Measurements from ENCODE around the gene IDI1.
"Not testable (repeated sequence)": the region's sequence is repeated elsewhere in the genome, so short reads cannot be mapped to it uniquely, and the experiment has no call there.

The IDI1 gene

GRCh38 chr10:1070919-1071318, 22.0 kb upstream of the IDI1 start:
- H3K4me3 ChIP-seq (replicated peaks; ENCODE audit: low read depth, low read length), result no peak overlapping the region
- no peaks in the 10 kb centered on the region for H3K27me3 ChIP-seq (replicated peaks; ENCODE audit: control insufficient read depth, insufficient read depth, low read length)
- TF ChIP-seq, protein P1, sequence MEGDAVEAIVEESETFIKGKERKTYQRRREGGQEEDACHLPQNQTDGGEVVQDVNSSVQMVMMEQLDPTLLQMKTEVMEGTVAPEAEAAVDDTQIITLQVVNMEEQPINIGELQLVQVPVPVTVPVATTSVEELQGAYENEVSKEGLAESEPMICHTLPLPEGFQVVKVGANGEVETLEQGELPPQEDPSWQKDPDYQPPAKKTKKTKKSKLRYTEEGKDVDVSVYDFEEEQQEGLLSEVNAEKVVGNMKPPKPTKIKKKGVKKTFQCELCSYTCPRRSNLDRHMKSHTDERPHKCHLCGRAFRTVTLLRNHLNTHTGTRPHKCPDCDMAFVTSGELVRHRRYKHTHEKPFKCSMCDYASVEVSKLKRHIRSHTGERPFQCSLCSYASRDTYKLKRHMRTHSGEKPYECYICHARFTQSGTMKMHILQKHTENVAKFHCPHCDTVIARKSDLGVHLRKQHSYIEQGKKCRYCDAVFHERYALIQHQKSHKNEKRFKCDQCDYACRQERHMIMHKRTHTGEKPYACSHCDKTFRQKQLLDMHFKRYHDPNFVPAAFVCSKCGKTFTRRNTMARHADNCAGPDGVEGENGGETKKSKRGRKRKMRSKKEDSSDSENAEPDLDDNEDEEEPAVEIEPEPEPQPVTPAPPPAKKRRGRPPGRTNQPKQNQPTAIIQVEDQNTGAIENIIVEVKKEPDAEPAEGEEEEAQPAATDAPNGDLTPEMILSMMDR (IDR thresholded peaks at IDR 0.05; ENCODE audit: insufficient read depth, low read length, poor library complexity, severe bottlenecking), result no peak
- H3K36me3 ChIP-seq (ENCODE audit: control insufficient read depth, insufficient read depth, low read length), result peaks cover 3% of the 10 kb centered on the region
- DNase-seq (ENCODE audit: extremely low read depth, insufficient read length), result no peak

GRCh38 chr10:1068380-1069361, 19.8 kb upstream of the IDI1 start:
- TF ChIP-seq, protein P1 (IDR thresholded peaks at IDR 0.05; ENCODE audit: insufficient read depth, low read length, poor library complexity, severe bottlenecking), result no peak
- H3K36me3 ChIP-seq (ENCODE audit: control insufficient read depth, insufficient read depth, low read length), result peaks cover 2% of the 10 kb centered on the region
- DNase-seq (ENCODE audit: extremely low read depth, insufficient read length), result no peak
- H3K27me3 ChIP-seq (replicated peaks; ENCODE audit: control insufficient read depth, insufficient read depth, low read length), result no peaks in the 10 kb centered on the region
- H3K4me3 ChIP-seq (replicated peaks; ENCODE audit: low read depth, low read length), result no peak overlapping the region

- H3K27me3 ChIP-seq (replicated peaks; ENCODE audit: control insufficient read depth, insufficient read depth, low read length); DNase-seq (ENCODE audit: extremely low read depth, insufficient read length): not testable (repeated sequence)
Measured at GRCh38 chr10:1066734-1067133, 17.8 kb upstream of the IDI1 start.

GRCh38 chr10:1064964-1065247, 16.0 kb upstream of the IDI1 start:
- DNase-seq (ENCODE audit: extremely low read depth, insufficient read length), result no peak
- H3K27me3 ChIP-seq (replicated peaks; ENCODE audit: control insufficient read depth, insufficient read depth, low read length), result no peaks in the 10 kb centered on the region
- TF ChIP-seq, protein P1 (IDR thresholded peaks at IDR 0.05; ENCODE audit: insufficient read depth, low read length, poor library complexity, severe bottlenecking), result no peak
- no peak overlapping the region for H3K4me3 ChIP-seq (replicated peaks; ENCODE audit: low read depth, low read length)
- H3K36me3 ChIP-seq (ENCODE audit: control insufficient read depth, insufficient read depth, low read length), result peaks cover 3% of the 10 kb centered on the region

More at GRCh38 chr10:1066734-1067133, 17.8 kb upstream of the IDI1 start:
- H3K4me3 ChIP-seq (replicated peaks; ENCODE audit: low read depth, low read length); H3K36me3 ChIP-seq (ENCODE audit: control insufficient read depth, insufficient read depth, low read length): not testable (repeated sequence)

DNA sequence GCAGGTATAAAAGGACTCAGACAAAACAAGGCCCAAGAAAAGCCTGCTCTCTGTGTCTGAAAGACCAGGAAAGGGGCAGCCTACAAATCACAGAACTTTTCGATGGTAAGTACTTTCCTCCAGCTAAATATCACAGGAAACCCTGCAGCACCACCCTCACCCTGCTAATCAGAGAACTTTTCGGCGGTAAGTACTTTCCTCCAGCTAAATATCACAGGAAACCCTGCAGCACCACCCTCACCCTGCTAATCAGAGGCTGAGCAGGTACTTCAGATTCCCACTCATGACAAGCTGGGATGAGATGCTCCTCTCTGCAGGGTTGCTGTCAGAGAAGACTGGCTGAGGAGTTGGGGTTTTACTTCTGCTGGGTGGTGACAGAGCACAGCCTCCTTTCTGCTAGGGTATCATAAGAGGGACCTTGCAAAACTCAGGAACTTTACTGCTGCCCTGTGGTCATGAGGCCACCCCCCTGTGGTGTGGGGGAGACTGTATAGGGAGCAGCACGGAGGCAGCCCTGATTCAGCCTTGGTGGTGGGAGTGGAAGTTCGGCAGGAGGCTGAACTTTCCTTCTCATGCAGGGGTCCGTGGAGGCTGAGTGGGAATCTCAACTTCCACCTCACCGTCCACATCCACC, 14.4 kb upstream of the IDI1 start:
- no peak overlapping the region for H3K4me3 ChIP-seq (replicated peaks; ENCODE audit: low read depth, low read length)
- H3K27me3 ChIP-seq (replicated peaks; ENCODE audit: control insufficient read depth, insufficient read depth, low read length), result no peaks in the 10 kb centered on the region
- TF ChIP-seq, protein P1 (IDR thresholded peaks at IDR 0.05; ENCODE audit: insufficient read depth, low read length, poor library complexity, severe bottlenecking), result no peak
- no peak for DNase-seq (ENCODE audit: extremely low read depth, insufficient read length)
- H3K36me3 ChIP-seq (ENCODE audit: control insufficient read depth, insufficient read depth, low read length), result peaks cover 3% of the 10 kb centered on the region
